Measurements from ENCODE around the gene CLCN5. TPM values are rescaled to one million over a fixed set of nuclear protein-coding genes. Genes with fewer than 3 reads are reported as not detected.

Gene CLCN5
- total RNA-seq, 1 experiment from 2014 or later: 23.6 TPM

GRCh38 chrX:50147972-50148371 is 225.6 kb downstream of the CLCN5 start:
- no TSS peak for BruUV-seq (replicated peaks)
- no peaks in the 10 kb centered on the region for H3K4me1 ChIP-seq (ENCODE audit: control insufficient read depth, insufficient read depth, low read length)
- H3K9me3 ChIP-seq (ENCODE audit: control insufficient read depth, insufficient read depth, low read depth, low read length): no peaks in the 10 kb centered on the region
- ChIA-PET POLR2A (no interaction called here), CTCF (no interaction called here)
- no peak for ATAC-seq
- H3K27ac ChIP-seq (ENCODE audit: low read length): no peak overlapping the region
- no peak for DNase-seq (ENCODE audit: low read depth, low spot score)
- TF ChIP-seq CTCF (IDR thresholded peaks at IDR 0.05): no peak
- TF ChIP-seq POLR2AphosphoS5 (IDR thresholded peaks at IDR 0.05; ENCODE audit: low read depth, low read length): no peak
- no peak for TF ChIP-seq SIN3A (IDR thresholded peaks at IDR 0.05; ENCODE audit: borderline replicate concordance, insufficient read depth, low read depth, low read length)
- TF ChIP-seq TCF7L2 (IDR thresholded peaks at IDR 0.05; ENCODE audit: low read depth, low read length): no peak
- no peak for TF ChIP-seq REST (IDR thresholded peaks at IDR 0.05; ENCODE audit: insufficient read depth in 1 of 2, low read depth in 2 of 2, low read length in 1 of 2)
- H3K36me3 ChIP-seq (ENCODE audit: control insufficient read depth, insufficient read depth, low read length): no peaks in the 10 kb centered on the region
- H3K4me3 ChIP-seq (ENCODE audit: low read depth in 2 of 2, low read length in 2 of 2): no peak overlapping the region
- in situ Hi-C loops (cut with HindIII; ENCODE audit: low pct_unique_long_range_greater_than_20kb, low sequenced_read_pairs) (no loop called here), intact Hi-C loops (cut with micrococcal nuclease; ENCODE audit: unreplicated experiment) (no loop called here)
- no peaks in the 10 kb centered on the region for H3K27me3 ChIP-seq (ENCODE audit: control insufficient read depth, insufficient read depth, low read length)

Small RNAs within 50 kb of the gene (microRNA-seq; reads per million reads assigned to microRNA genes)
- 440 reads per million, percentile 72 among the genes with 10 or more reads in this experiment for gene MIR188 (ENCODE audit: unreplicated experiment)
- 750 reads per million, percentile 77 among the genes with 10 or more reads in this experiment for gene MIR362 (ENCODE audit: unreplicated experiment)
- gene MIR500A (ENCODE audit: unreplicated experiment): 56.9 reads per million, percentile 50 among the genes with 10 or more reads in this experiment
- gene MIR500B (ENCODE audit: unreplicated experiment): 2.2 reads per million
- gene MIR501 (ENCODE audit: unreplicated experiment): 558 reads per million, percentile 74 among the genes with 10 or more reads in this experiment
- 330 reads per million, percentile 70 among the genes with 10 or more reads in this experiment for gene MIR502 (ENCODE audit: unreplicated experiment)
- 1,817 reads per million, percentile 86 among the genes with 10 or more reads in this experiment for gene MIR532 (ENCODE audit: unreplicated experiment)
- 1,102 reads per million, percentile 82 among the genes with 10 or more reads in this experiment for gene MIR660 (ENCODE audit: unreplicated experiment)

Other genes starting within 250 kb of the CLCN5 start
- gene PAGE1, start 226.6 kb upstream of the CLCN5 start, total RNA-seq (2021; ENCODE audit: unreplicated experiment): not detected
- gene PAGE4, start 93.3 kb upstream of the CLCN5 start, total RNA-seq (2021; ENCODE audit: unreplicated experiment): not detected
- gene USP27X, start 43.1 kb upstream of the CLCN5 start, total RNA-seq (2021; ENCODE audit: unreplicated experiment): 3.1 TPM